ENCODE data around the gene FBXW8.

DNA sequence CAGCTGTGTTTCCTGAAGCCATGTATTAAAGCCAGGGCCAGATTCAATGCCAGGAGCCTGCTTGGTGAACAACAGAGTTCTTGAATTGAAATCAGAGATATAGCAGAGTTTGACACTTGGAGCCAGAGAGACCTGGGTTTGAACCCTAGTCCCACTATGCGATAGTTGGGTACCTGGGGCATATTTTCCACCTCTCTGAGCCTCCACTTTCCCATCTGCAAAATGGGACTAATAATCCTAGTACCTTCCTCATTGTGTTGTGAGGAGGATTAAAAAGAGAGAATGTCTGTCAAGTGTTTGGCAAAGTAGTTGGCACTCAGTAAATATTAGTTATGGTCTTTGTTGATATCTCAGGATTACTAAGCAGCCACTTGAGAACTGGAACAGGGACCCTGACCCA, 23.5 kb upstream of the FBXW8 start:
- TF ChIP-seq, protein P1, sequence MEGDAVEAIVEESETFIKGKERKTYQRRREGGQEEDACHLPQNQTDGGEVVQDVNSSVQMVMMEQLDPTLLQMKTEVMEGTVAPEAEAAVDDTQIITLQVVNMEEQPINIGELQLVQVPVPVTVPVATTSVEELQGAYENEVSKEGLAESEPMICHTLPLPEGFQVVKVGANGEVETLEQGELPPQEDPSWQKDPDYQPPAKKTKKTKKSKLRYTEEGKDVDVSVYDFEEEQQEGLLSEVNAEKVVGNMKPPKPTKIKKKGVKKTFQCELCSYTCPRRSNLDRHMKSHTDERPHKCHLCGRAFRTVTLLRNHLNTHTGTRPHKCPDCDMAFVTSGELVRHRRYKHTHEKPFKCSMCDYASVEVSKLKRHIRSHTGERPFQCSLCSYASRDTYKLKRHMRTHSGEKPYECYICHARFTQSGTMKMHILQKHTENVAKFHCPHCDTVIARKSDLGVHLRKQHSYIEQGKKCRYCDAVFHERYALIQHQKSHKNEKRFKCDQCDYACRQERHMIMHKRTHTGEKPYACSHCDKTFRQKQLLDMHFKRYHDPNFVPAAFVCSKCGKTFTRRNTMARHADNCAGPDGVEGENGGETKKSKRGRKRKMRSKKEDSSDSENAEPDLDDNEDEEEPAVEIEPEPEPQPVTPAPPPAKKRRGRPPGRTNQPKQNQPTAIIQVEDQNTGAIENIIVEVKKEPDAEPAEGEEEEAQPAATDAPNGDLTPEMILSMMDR (IDR thresholded peaks at IDR 0.05): no peak
- TF ChIP-seq TP53 (CRISPR knock-in tag; IDR thresholded peaks at IDR 0.05): no peak

All from WTC11 (cell line).